Astrocyte (in vitro differentiated cells and primary cell): Measurements from ENCODE around the gene NCK2.

Source experiments
- CTCF ChIP-seq: IDR thresholded peaks from 2 replicates; pipeline ENCODE4 v1.5.1; 2011; ENCODE audit warnings: low read depth, mild to moderate bottlenecking, inconsistent platforms, low read length, moderate library complexity; ENCODE audit not compliant: insufficient read depth
- EZH2 ChIP-seq: IDR thresholded peaks from 2 replicates; pipeline ENCODE4 v1.6.1; 2012; ENCODE audit warnings: mild to moderate bottlenecking, low read length, inconsistent platforms; ENCODE audit not compliant: insufficient read depth

GRCh38 chr2:105888625-105889024, 143.9 kb downstream of the NCK2 start:
- TF ChIP-seq EZH2 (no peak), CTCF (no peak)
